Measurements from ENCODE around the gene SHROOM3.
A peak's percentile ranks its signal among the peaks of the same experiment; 100 is the strongest.
"Not testable (repeated sequence)": the region's sequence is repeated elsewhere in the genome, so short reads cannot be mapped to it uniquely, and the experiment has no call there.

The SHROOM3 gene

DNA sequence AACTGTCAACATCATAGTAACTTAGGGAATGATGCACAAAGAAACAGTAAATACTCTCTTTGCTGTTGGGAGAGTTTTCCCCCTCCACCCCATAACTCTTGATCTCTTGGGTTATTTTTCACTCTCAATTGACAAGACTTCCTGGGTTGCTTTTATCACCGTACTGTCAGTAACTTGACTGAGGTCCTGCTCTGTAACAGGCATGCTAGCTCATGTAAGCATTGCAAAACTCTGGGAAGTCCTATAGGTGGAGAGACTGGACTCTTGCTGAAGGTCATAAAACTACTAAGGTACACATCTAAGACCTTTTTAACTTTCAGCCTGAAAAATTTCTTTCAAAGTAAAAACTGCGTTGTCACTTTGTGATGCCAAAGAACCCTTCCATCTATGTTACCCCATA, 10.9 kb downstream of the SHROOM3 start:
- no peak for DNase-seq (ENCODE audit: low read depth, low spot score)
- Histone ChIP-seq H3K27ac (ENCODE audit: low read length) (no peak overlapping the region), H3K4me3 (ENCODE audit: low read length) (no peak overlapping the region), H3K36me3 (ENCODE audit: control insufficient read depth, insufficient read depth, low read length) (no peaks in the 10 kb centered on the region), H3K27me3 (ENCODE audit: control insufficient read depth, insufficient read depth, low read length) (no peaks in the 10 kb centered on the region), H3K9me3 (ENCODE audit: control insufficient read depth, insufficient read depth, low read length) (no peaks in the 10 kb centered on the region), H3K4me1 (ENCODE audit: control insufficient read depth, insufficient read depth, low read length) (no peaks in the 10 kb centered on the region)
- no CpG with 5 or more reads among the region's 2 CpGs for WGBS (ENCODE audit: insufficient coverage, insufficient read length)

DNA sequence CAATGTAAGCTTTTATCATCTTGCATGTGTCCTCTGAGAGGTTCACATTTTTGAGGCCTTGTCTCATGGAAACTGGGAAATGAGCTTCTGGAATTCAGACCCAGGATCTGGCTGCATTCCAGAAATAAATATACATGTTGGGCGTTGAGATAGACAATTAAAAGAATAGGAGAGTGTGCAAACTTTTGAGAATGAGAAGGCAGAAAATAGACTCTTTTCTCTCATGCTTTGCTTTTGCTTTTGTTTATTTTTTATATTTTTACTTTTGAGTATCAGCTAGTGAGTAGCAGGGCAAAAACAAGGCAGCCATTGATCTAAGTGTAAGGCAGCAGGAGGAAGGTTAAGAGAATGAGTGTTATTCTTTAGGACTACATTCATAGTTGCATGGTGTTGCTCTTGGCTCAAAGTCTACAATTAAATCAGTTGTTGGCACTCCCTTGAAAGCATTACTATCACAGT, 12.4 kb downstream of the SHROOM3 start:
- H3K36me3 ChIP-seq (ENCODE audit: control insufficient read depth, insufficient read depth, low read length): no peaks in the 10 kb centered on the region
- no peaks in the 10 kb centered on the region for H3K4me1 ChIP-seq (ENCODE audit: control insufficient read depth, insufficient read depth, low read length)
- DNase-seq (ENCODE audit: low read depth, low spot score): no peak
- H3K9me3 ChIP-seq (ENCODE audit: control insufficient read depth, insufficient read depth, low read length): no peaks in the 10 kb centered on the region
- WGBS (ENCODE audit: insufficient coverage, insufficient read length): no CpG with 5 or more reads among the region's 1 CpG
- no peaks in the 10 kb centered on the region for H3K27me3 ChIP-seq (ENCODE audit: control insufficient read depth, insufficient read depth, low read length)
- no peak overlapping the region for H3K27ac ChIP-seq (ENCODE audit: low read length)
- H3K4me3 ChIP-seq (ENCODE audit: low read length): no peak overlapping the region

DNA sequence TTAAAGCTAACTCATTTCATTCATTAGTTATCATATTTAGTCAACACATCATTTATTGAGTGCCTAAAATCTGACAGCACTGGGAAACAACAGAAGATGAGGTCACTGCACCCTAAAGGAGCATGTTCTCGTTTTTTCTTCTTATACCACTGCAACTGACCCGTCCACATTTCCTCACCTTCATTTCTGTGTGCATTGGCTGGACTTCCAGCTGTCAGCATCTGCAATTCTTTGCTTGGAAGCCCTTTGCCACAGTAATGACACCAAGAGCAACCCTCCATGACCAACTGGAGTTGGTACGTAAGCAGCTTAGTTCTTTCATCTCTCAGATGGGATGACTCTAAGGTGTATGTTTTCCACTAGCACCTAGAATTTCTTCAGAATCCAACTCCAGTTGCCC, 13.2 kb downstream of the SHROOM3 start:
- no peaks in the 10 kb centered on the region for H3K9me3 ChIP-seq (ENCODE audit: control insufficient read depth, insufficient read depth, low read length)
- no peaks in the 10 kb centered on the region for H3K36me3 ChIP-seq (ENCODE audit: control insufficient read depth, insufficient read depth, low read length)
- no peaks in the 10 kb centered on the region for H3K4me1 ChIP-seq (ENCODE audit: control insufficient read depth, insufficient read depth, low read length)
- no peak for DNase-seq (ENCODE audit: low read depth, low spot score)
- H3K4me3 ChIP-seq (ENCODE audit: low read length): no peak overlapping the region
- H3K27ac ChIP-seq (ENCODE audit: low read length): no peak overlapping the region
- no CpG with 5 or more reads among the region's 3 CpGs for WGBS (ENCODE audit: insufficient coverage, insufficient read length)
- no peaks in the 10 kb centered on the region for H3K27me3 ChIP-seq (ENCODE audit: control insufficient read depth, insufficient read depth, low read length)

- Histone ChIP-seq H3K4me1 (ENCODE audit: control insufficient read depth, insufficient read depth, low read length) (no peaks in the 10 kb centered on the region), H3K36me3 (ENCODE audit: control insufficient read depth, insufficient read depth, low read length) (no peaks in the 10 kb centered on the region), H3K27ac (ENCODE audit: low read length) (no peak overlapping the region), H3K27me3 (ENCODE audit: control insufficient read depth, insufficient read depth, low read length) (no peaks in the 10 kb centered on the region), H3K9me3 (ENCODE audit: control insufficient read depth, insufficient read depth, low read length) (no peaks in the 10 kb centered on the region), H3K4me3 (ENCODE audit: low read length) (no peak overlapping the region)
- DNase-seq (ENCODE audit: low read depth, low spot score): no peak
- no CpG with 5 or more reads among the region's 3 CpGs for WGBS (ENCODE audit: insufficient coverage, insufficient read length)
Observed at GRCh38 chr4:76449362-76449767, 14.3 kb downstream of the SHROOM3 start.

DNA sequence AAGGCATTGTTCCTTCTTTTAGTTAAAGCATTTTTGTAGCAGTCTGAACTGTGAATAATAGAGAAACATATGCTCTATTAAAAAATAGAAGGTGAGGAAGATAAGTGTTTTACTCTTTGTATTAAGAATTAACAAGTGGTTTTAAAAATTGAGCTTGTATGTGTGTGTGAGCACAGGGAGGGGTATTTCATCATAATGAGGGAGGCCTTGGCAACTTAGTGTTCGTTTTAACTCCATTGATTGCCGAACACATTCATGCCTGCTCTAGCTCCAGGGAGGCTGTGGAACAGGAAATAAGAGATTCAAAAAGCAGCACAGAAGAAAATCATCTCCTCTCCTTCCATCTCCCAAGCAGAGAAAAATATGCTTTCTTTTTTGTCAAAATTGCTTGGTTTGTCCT, 14.8 kb downstream of the SHROOM3 start:
- Histone ChIP-seq H3K27me3 (ENCODE audit: control insufficient read depth, insufficient read depth, low read length) (no peaks in the 10 kb centered on the region), H3K4me3 (ENCODE audit: low read length) (no peak overlapping the region), H3K9me3 (ENCODE audit: control insufficient read depth, insufficient read depth, low read length) (no peaks in the 10 kb centered on the region), H3K27ac (ENCODE audit: low read length) (no peak overlapping the region), H3K4me1 (ENCODE audit: control insufficient read depth, insufficient read depth, low read length) (no peaks in the 10 kb centered on the region), H3K36me3 (ENCODE audit: control insufficient read depth, insufficient read depth, low read length) (no peaks in the 10 kb centered on the region)
- WGBS (ENCODE audit: insufficient coverage, insufficient read length): no CpG with 5 or more reads among the region's 2 CpGs
- DNase-seq (ENCODE audit: low read depth, low spot score): no peak

GRCh38 chr4:76453232-76453631, 18.2 kb downstream of the SHROOM3 start:
- no peaks in the 10 kb centered on the region for H3K27me3 ChIP-seq (ENCODE audit: control insufficient read depth, insufficient read depth, low read length)
- H3K36me3 ChIP-seq (ENCODE audit: control insufficient read depth, insufficient read depth, low read length): no peaks in the 10 kb centered on the region
- no peak overlapping the region for H3K27ac ChIP-seq (ENCODE audit: low read length)
- H3K4me3 ChIP-seq (ENCODE audit: low read length): no peak overlapping the region
- no peaks in the 10 kb centered on the region for H3K4me1 ChIP-seq (ENCODE audit: control insufficient read depth, insufficient read depth, low read length)
- DNase-seq (ENCODE audit: low read depth, low spot score): no peak
- no CpG with 5 or more reads among the region's 2 CpGs for WGBS (ENCODE audit: insufficient coverage, insufficient read length)
- H3K9me3 ChIP-seq (ENCODE audit: control insufficient read depth, insufficient read depth, low read length): no peaks in the 10 kb centered on the region

GRCh38 chr4:76454073-76454472, 19.0 kb downstream of the SHROOM3 start:
- H3K27ac ChIP-seq (ENCODE audit: low read length); H3K27me3 ChIP-seq (ENCODE audit: control insufficient read depth, insufficient read depth, low read length); H3K4me3 ChIP-seq (ENCODE audit: low read length); H3K36me3 ChIP-seq (ENCODE audit: control insufficient read depth, insufficient read depth, low read length); H3K9me3 ChIP-seq (ENCODE audit: control insufficient read depth, insufficient read depth, low read length); H3K4me1 ChIP-seq (ENCODE audit: control insufficient read depth, insufficient read depth, low read length); DNase-seq (ENCODE audit: low read depth, low spot score): not testable (repeated sequence)
- WGBS (ENCODE audit: insufficient coverage, insufficient read length): no CpG with 5 or more reads among the region's 6 CpGs

- no peaks in the 10 kb centered on the region for H3K36me3 ChIP-seq (ENCODE audit: control insufficient read depth, insufficient read depth, low read length)
- no peak overlapping the region for H3K27ac ChIP-seq (ENCODE audit: low read length)
- H3K4me3 ChIP-seq (ENCODE audit: low read length): no peak overlapping the region
- no peaks in the 10 kb centered on the region for H3K27me3 ChIP-seq (ENCODE audit: control insufficient read depth, insufficient read depth, low read length)
- DNase-seq (ENCODE audit: low read depth, low spot score): no peak
- no CpG with 5 or more reads among the region's 7 CpGs for WGBS (ENCODE audit: insufficient coverage, insufficient read length)
- no peaks in the 10 kb centered on the region for H3K9me3 ChIP-seq (ENCODE audit: control insufficient read depth, insufficient read depth, low read length)
- H3K4me1 ChIP-seq (ENCODE audit: control insufficient read depth, insufficient read depth, low read length): peaks cover 3% of the 10 kb centered on the region; the same call in 1 of the 2 replicates
Observed at GRCh38 chr4:76457885-76458284, 22.9 kb downstream of the SHROOM3 start.

DNA sequence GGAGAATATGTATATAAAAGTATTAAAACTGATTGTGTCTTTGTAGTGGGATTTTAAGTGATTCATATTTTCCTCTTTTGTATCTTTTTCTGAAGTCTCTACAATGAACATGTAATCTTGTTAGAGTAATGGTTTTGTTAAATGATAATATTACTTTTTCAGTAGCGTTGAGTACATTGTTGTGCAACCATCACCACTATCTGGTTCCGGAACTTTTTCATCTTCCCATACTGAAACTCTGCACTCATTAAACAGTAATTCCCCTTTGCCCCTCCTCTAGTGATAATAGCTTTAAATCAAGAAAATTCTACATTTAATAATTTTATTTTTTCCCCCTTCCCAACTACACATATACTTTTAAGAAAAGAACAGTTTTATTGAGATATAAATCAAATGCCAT, 23.3 kb downstream of the SHROOM3 start:
- H3K27me3 ChIP-seq (ENCODE audit: control insufficient read depth, insufficient read depth, low read length): no peaks in the 10 kb centered on the region
- no peaks in the 10 kb centered on the region for H3K9me3 ChIP-seq (ENCODE audit: control insufficient read depth, insufficient read depth, low read length)
- no peak overlapping the region for H3K27ac ChIP-seq (ENCODE audit: low read length)
- no peaks in the 10 kb centered on the region for H3K36me3 ChIP-seq (ENCODE audit: control insufficient read depth, insufficient read depth, low read length)
- no peak overlapping the region for H3K4me3 ChIP-seq (ENCODE audit: low read length)
- DNase-seq (ENCODE audit: low read depth, low spot score): no peak
- H3K4me1 ChIP-seq (ENCODE audit: control insufficient read depth, insufficient read depth, low read length): peaks cover 3% of the 10 kb centered on the region; the same call in 1 of the 2 replicates
- WGBS (ENCODE audit: insufficient coverage, insufficient read length): no CpG with 5 or more reads among the region's 2 CpGs

DNA sequence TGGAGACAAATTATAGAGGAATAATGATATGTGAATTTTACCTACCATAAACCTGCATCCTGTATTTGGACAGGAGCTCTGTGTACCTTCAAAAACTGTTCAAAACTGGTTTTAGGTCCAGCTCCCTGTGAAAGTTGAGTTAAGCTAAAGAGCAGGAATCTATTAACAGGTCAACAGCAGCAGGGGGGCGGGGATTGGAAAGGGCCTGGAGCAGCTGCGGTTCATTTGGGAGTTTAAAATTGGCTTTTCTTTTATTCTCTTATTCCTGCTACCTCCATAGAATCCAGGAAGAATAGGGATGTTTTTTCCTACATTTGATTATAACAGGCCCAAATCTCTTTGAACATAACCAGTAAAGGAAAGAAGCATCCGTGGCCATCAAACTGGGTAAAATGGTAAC, 23.8 kb downstream of the SHROOM3 start:
- no peaks in the 10 kb centered on the region; the same call in 1 of the 2 replicates for H3K9me3 ChIP-seq (ENCODE audit: control insufficient read depth, insufficient read depth, low read length)
- no peak overlapping the region for H3K27ac ChIP-seq (ENCODE audit: low read length)
- no CpG with 5 or more reads among the region's 3 CpGs for WGBS (ENCODE audit: insufficient coverage, insufficient read length)
- H3K4me1 ChIP-seq (ENCODE audit: control insufficient read depth, insufficient read depth, low read length): peaks cover 3% of the 10 kb centered on the region; the same call in 1 of the 2 replicates
- DNase-seq (ENCODE audit: low read depth, low spot score): no peak
- H3K36me3 ChIP-seq (ENCODE audit: control insufficient read depth, insufficient read depth, low read length): no peaks in the 10 kb centered on the region
- H3K27me3 ChIP-seq (ENCODE audit: control insufficient read depth, insufficient read depth, low read length): no peaks in the 10 kb centered on the region
- no peak overlapping the region for H3K4me3 ChIP-seq (ENCODE audit: low read length)

- Histone ChIP-seq H3K36me3 (ENCODE audit: control insufficient read depth, insufficient read depth, low read length) (no peaks in the 10 kb centered on the region), H3K9me3 (ENCODE audit: control insufficient read depth, insufficient read depth, low read length) (no peaks in the 10 kb centered on the region; the same call in 1 of the 2 replicates), H3K27ac (ENCODE audit: low read length) (peak overlapping the region; percentile 88), H3K4me3 (ENCODE audit: low read length) (no peak overlapping the region), H3K27me3 (ENCODE audit: control insufficient read depth, insufficient read depth, low read length) (no peaks in the 10 kb centered on the region), H3K4me1 (ENCODE audit: control insufficient read depth, insufficient read depth, low read length) (peaks cover 3% of the 10 kb centered on the region; the same call in 1 of the 2 replicates)
- DNase-seq (ENCODE audit: low read depth, low spot score): peak; percentile 84
- no CpG with 5 or more reads among the region's 11 CpGs for WGBS (ENCODE audit: insufficient coverage, insufficient read length)
Observed at GRCh38 chr4:76459291-76459723, 24.3 kb downstream of the SHROOM3 start.
